K562 (cell line): Measurements from ENCODE around the gene MAB21L2. TPM values are rescaled to one million over a fixed set of nuclear protein-coding genes. Genes with fewer than 3 reads are reported as not detected.
A peak's percentile ranks its signal among the peaks of the same experiment; 100 is the strongest.

Experiments
- ARID2 ChIP-seq: fragments of 450-650 bp; IDR thresholded peaks from 2 replicates; pipeline ENCODE4 v1.6.1; 2017; ENCODE audit warnings: antibody characterized with exemption, mild to moderate bottlenecking
- BDP1 ChIP-seq: IDR thresholded peaks from 3 replicates; pipeline ENCODE4 v1.6.1; 2011; ENCODE audit not compliant: insufficient read length, insufficient read depth
- BRD9 ChIP-seq: fragments of 450-650 bp; IDR thresholded peaks from 2 replicates; pipeline ENCODE4 v1.6.1; 2018; ENCODE audit warnings: low read depth; ENCODE audit not compliant: partially characterized antibody
- CREBBP ChIP-seq: IDR thresholded peaks from one replicate; pipeline ENCODE4 v1.6.1; 2012; ENCODE audit warnings: low read depth, mild to moderate bottlenecking, control low read depth, inconsistent platforms, low read length
- CTCF ChIP-seq, 3 experiments: IDR thresholded peaks in 2 of 3; conservative IDR thresholded peaks in 1 of 3; 2 replicates each; pipeline ENCODE4 v1.5.1; 2011 to 2012; ENCODE audit warnings: low read length in 3 of 3, mild to moderate bottlenecking in 3 of 3, control low read depth in 2 of 3, improper control_type of control experiment in 1 of 3, inconsistent platforms in 1 of 3, low read depth in 1 of 3, mixed read lengths in 1 of 3, moderate library complexity in 1 of 3; ENCODE audit not compliant: insufficient read depth in 2 of 3
- HLTF ChIP-seq: fragments of 450-650 bp; IDR thresholded peaks from 2 replicates; pipeline ENCODE4 v1.6.1; 2016
- NFXL1 ChIP-seq: fragments of 450-650 bp; formaldehyde crosslinking; IDR thresholded peaks from 2 replicates; pipeline ENCODE4 v1.4.0; 2021; ENCODE audit warnings: mild to moderate bottlenecking
- NR3C1 ChIP-seq: sonication (generic); formaldehyde crosslinking; IDR thresholded peaks from 2 replicates; pipeline ENCODE4 v1.8.1; 2022; ENCODE audit warnings: missing genetic modification reagents
- PHTF2 ChIP-seq: fragments of 250-450 bp; sonication (Bioruptor Pico); IDR thresholded peaks from 2 replicates; pipeline ENCODE4 v1.5.0; 2021; ENCODE audit warnings: mild to moderate bottlenecking
- PRPF4 ChIP-seq: fragments of 200-400 bp; formaldehyde crosslinking; IDR thresholded peaks from one replicate; pipeline ENCODE4 v1.6.1; 2017; ENCODE audit warnings: low read length, low read depth, mild to moderate bottlenecking; ENCODE audit not compliant: insufficient read depth, poor library complexity, severe bottlenecking
- PTTG1 ChIP-seq: fragments of 450-650 bp; IDR thresholded peaks from 2 replicates; pipeline ENCODE4 v1.6.1; 2016; ENCODE audit warnings: low read depth, mild to moderate bottlenecking, missing genetic modification characterization, missing compliant biosample characterization
- PURB ChIP-seq: sonication (generic); formaldehyde crosslinking; IDR thresholded peaks from 2 replicates; pipeline ENCODE4 v1.9.0; 2021; ENCODE audit warnings: low read depth, mild to moderate bottlenecking, missing genetic modification reagents
- RCOR1 ChIP-seq, 2 experiments: IDR thresholded peaks; 2 replicates each; pipeline ENCODE4 v1.6.1; 2012; ENCODE audit warnings: low read depth in 2 of 2, low read length in 2 of 2, borderline replicate concordance in 1 of 2, improper control_type of control experiment in 1 of 2
- SMARCA4 ChIP-seq: fragments of 450-650 bp; IDR thresholded peaks from 2 replicates; pipeline ENCODE4 v1.6.1; 2016
- STAT5B ChIP-seq: fragments of 250-450 bp; sonication (Bioruptor Pico); IDR thresholded peaks from 2 replicates; pipeline ENCODE4 v1.8.0; 2021; ENCODE audit warnings: mild to moderate bottlenecking, inconsistent platforms
- TGIF2 ChIP-seq: sonication (generic); formaldehyde crosslinking; IDR thresholded peaks from 2 replicates; pipeline ENCODE4 v1.8.1; 2022; ENCODE audit warnings: mild to moderate bottlenecking, missing genetic modification reagents, moderate library complexity
- ZBTB11 ChIP-seq, 3 experiments: fragments of 200-800 bp in 1 of 3; fragments of 250-450 bp in 1 of 3; fragments of 450-650 bp in 1 of 3; sonication (Bioruptor Pico) in 1 of 3; sonication (Bioruptor generic) in 1 of 3; formaldehyde crosslinking in 1 of 3; IDR thresholded peaks; 2 replicates each; pipeline versions ENCODE4 v1.6.1 to v1.8.0; 2016 to 2022; ENCODE audit warnings: mild to moderate bottlenecking in 2 of 3, missing genetic modification characterization in 2 of 3, missing compliant biosample characterization in 1 of 3, moderate library complexity in 1 of 3
- ZBTB34 ChIP-seq: fragments of 250-450 bp; sonication (Bioruptor Pico); IDR thresholded peaks from 2 replicates; pipeline ENCODE4 v1.8.0; 2021; ENCODE audit warnings: mild to moderate bottlenecking, moderate library complexity
- ZNF24 ChIP-seq: fragments of 450-650 bp; IDR thresholded peaks from 2 replicates; pipeline ENCODE4 v1.6.1; 2016
- ZNF408 ChIP-seq: fragments of 250-450 bp; sonication (Bioruptor Pico); IDR thresholded peaks from 2 replicates; pipeline ENCODE4 v1.4.0; 2020; ENCODE audit warnings: low read depth, mild to moderate bottlenecking, moderate library complexity
- polyA plus RNA-seq, 8 experiments: library from polyadenylated mRNA; depleted of rRNA in 4 of 8; stranded (reverse) in 5 of 8; unstranded in 3 of 8; fragments of >200 nt; fragmentation: Nextera tagmentation in 2 of 8; fragmentation: Illumina TruSeq in 1 of 8; extraction: Ambion mirVana in 2 of 8; extraction: Trizol in 1 of 8; gene quantifications; 2 replicates each; pipeline versions ENCODE4 v1.2.1 to v1.2.3, GENCODE V29; 2011 to 2014; ENCODE audit warnings: inconsistent platforms in 1 of 8, missing spikeins in 1 of 8
- total RNA-seq, 7 experiments: library from RNA; depleted of rRNA in 6 of 7; stranded (reverse); fragments of >200 nt in 6 of 7; fragmentation: Illumina TruSeq in 2 of 7; extraction: Trizol in 2 of 7; gene quantifications; 2 replicates each; pipeline versions ENCODE4 v1.2.1 to v1.2.3, GENCODE V29; 2011 to 2021; ENCODE audit warnings: low replicate concordance in 1 of 7
- TF ChIP-seq, protein P1 (sequence below): fragments of 450-650 bp; IDR thresholded peaks from 2 replicates; pipeline ENCODE4 v1.7.0; 2016; ENCODE audit warnings: borderline replicate concordance

MAB21L2 gene
- total and polyA plus RNA-seq, 9 of the 15 experiments (the other 6 are each of a cell fraction or from before 2014, with no cell fraction given): not detected

DNA sequence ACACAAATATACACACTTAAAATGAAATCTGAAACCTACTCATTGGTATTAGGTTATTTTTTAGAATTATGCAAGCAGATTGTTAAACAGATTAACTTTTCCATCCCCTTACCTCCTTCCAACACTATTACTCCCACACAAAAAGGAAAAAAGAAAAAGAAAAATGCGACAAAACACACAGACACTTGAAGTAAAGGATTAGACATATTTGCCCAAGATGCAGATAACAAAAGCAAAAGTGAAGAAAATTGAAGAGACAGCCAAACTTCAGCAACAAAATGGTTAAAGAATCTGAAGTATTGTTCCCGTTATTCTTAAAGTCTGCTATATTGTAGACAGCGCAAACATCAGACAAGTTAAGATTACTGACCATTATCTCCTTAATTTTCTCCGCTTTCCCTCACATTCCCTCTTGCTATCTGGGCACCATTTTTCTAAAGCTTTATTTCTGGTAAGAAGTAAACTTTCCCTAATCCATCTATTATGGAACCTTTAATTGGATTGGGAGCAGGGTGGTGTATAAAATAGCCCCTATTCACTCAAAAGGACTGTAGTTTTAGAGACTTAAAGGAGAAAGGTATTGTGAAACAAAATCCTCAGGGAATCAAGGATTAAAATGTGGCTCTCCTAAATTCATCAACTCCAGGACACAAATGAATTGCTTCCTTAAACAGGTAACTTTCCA, 34.7 kb upstream of the MAB21L2 start (continued):
- TF ChIP-seq PTTG1 (no peak), ARID2 (peak; percentile 56; the same call in 1 of the 2 replicates), SMARCA4 (peak; percentile 63; the same call in 1 of the 2 replicates), PURB (CRISPR knock-in tag) (no peak), BDP1 (no peak), PHTF2 (CRISPR knock-in tag) (no peak), RCOR1 (IDR thresholded peaks at IDR 0.05; ENCODE audit: borderline replicate concordance in 1 of 2, low read depth in 2 of 2, low read length in 2 of 2) (no peak), NR3C1 (no peak), TGIF2 (CRISPR knock-in tag) (no peak), STAT5B (CRISPR knock-in tag) (no peak), BRD9 (peak; percentile 34), ZBTB34 (no peak), ZNF408 (CRISPR knock-in tag) (no peak), HLTF (no peak), ZBTB11 (CRISPR knock-in tag; IDR thresholded peaks at IDR 0.05) (no peak), CREBBP (no peak), CTCF (IDR thresholded peaks at IDR 0.05 in 2 of 3, conservative IDR thresholded peaks at IDR 0.05 in 1 of 3; ENCODE audit: insufficient read depth in 2 of 3, low read depth in 1 of 3, low read length in 3 of 3) (no peak), NFXL1 (CRISPR knock-in tag) (no peak), ZNF24 (no peak), PRPF4 (no peak)
- TF ChIP-seq, protein P1, sequence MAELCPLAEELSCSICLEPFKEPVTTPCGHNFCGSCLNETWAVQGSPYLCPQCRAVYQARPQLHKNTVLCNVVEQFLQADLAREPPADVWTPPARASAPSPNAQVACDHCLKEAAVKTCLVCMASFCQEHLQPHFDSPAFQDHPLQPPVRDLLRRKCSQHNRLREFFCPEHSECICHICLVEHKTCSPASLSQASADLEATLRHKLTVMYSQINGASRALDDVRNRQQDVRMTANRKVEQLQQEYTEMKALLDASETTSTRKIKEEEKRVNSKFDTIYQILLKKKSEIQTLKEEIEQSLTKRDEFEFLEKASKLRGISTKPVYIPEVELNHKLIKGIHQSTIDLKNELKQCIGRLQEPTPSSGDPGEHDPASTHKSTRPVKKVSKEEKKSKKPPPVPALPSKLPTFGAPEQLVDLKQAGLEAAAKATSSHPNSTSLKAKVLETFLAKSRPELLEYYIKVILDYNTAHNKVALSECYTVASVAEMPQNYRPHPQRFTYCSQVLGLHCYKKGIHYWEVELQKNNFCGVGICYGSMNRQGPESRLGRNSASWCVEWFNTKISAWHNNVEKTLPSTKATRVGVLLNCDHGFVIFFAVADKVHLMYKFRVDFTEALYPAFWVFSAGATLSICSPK: no peak
